T-helper 2 cell treated with Interferon-gamma antibody and Interleukin-4, amounts not matched to agents 5 μg/mL and 100 μg/mL, for 36 hours (primary cell): ENCODE measurements around the gene ATRNL1.

Experiments used
- DNase-seq: peaks from one replicate; pipeline ENCODE4 v3.0.0; 2021; ENCODE audit warnings: low spot score
- H3K27ac Mint-ChIP-seq: one replicate; pipeline ENCODE4 v1.8.0; 2021; ENCODE audit warnings: mild to moderate bottlenecking, mixed read lengths
- H3K27me3 Mint-ChIP-seq: one replicate; pipeline ENCODE4 v1.8.0; 2021; ENCODE audit warnings: low read depth, mixed read lengths
- H3K36me3 Mint-ChIP-seq: one replicate; pipeline ENCODE4 v1.8.0; 2021; ENCODE audit warnings: low read depth, mixed read lengths
- H3K4me1 Mint-ChIP-seq: one replicate; pipeline ENCODE4 v1.8.0; 2021; ENCODE audit warnings: low read depth, mixed read lengths
- H3K4me3 Mint-ChIP-seq: one replicate; pipeline ENCODE4 v1.8.0; 2022; ENCODE audit warnings: mild to moderate bottlenecking, moderate library complexity, mixed read lengths
- H3K9me3 Mint-ChIP-seq: one replicate; pipeline ENCODE4 v1.8.0; 2021; ENCODE audit warnings: mixed read lengths

Gene ATRNL1

GRCh38 chr10:115977855-115978254 lies 884.7 kb downstream of the ATRNL1 start:
- peaks cover 10% of the 10 kb centered on the region for H3K9me3 Mint-ChIP-seq
- no peak for DNase-seq
- H3K4me1 Mint-ChIP-seq: no peaks in the 10 kb centered on the region
- no peaks in the 10 kb centered on the region for H3K27me3 Mint-ChIP-seq
- no peak overlapping the region for H3K27ac Mint-ChIP-seq
- no peaks in the 10 kb centered on the region for H3K36me3 Mint-ChIP-seq
- H3K4me3 Mint-ChIP-seq: no peak overlapping the region

GRCh38 chr10:115979576-115979975 lies 886.4 kb downstream of the ATRNL1 start:
- Mint-ChIP-seq H3K36me3 (no peaks in the 10 kb centered on the region), H3K9me3 (peaks cover 10% of the 10 kb centered on the region), H3K4me1 (no peaks in the 10 kb centered on the region), H3K27ac (no peak overlapping the region), H3K27me3 (no peaks in the 10 kb centered on the region), H3K4me3 (no peak overlapping the region)
- no peak for DNase-seq

- H3K4me1 Mint-ChIP-seq: no peaks in the 10 kb centered on the region
- DNase-seq: no peak
- H3K4me3 Mint-ChIP-seq: no peak overlapping the region
- H3K27ac Mint-ChIP-seq: no peak overlapping the region
- no peaks in the 10 kb centered on the region for H3K36me3 Mint-ChIP-seq
- H3K27me3 Mint-ChIP-seq: no peaks in the 10 kb centered on the region
- H3K9me3 Mint-ChIP-seq: peaks cover 13% of the 10 kb centered on the region
Measured at GRCh38 chr10:115980470-115980869, 887.3 kb downstream of the ATRNL1 start.

- Mint-ChIP-seq H3K36me3 (no peaks in the 10 kb centered on the region), H3K27me3 (no peaks in the 10 kb centered on the region), H3K4me3 (no peak overlapping the region), H3K27ac (no peak overlapping the region), H3K4me1 (no peaks in the 10 kb centered on the region), H3K9me3 (peaks cover 15% of the 10 kb centered on the region)
- no peak for DNase-seq
Measured at GRCh38 chr10:115981081-115981480, 887.9 kb downstream of the ATRNL1 start.

GRCh38 chr10:115982076-115982475 lies 888.9 kb downstream of the ATRNL1 start:
- Mint-ChIP-seq H3K4me3 (no peak overlapping the region), H3K36me3 (no peaks in the 10 kb centered on the region), H3K4me1 (no peaks in the 10 kb centered on the region), H3K9me3 (peaks cover 23% of the 10 kb centered on the region), H3K27ac (no peak overlapping the region), H3K27me3 (no peaks in the 10 kb centered on the region)
- DNase-seq: no peak

- no peaks in the 10 kb centered on the region for H3K27me3 Mint-ChIP-seq
- H3K27ac Mint-ChIP-seq: no peak overlapping the region
- H3K36me3 Mint-ChIP-seq: no peaks in the 10 kb centered on the region
- DNase-seq: no peak
- no peak overlapping the region for H3K4me3 Mint-ChIP-seq
- no peaks in the 10 kb centered on the region for H3K4me1 Mint-ChIP-seq
- H3K9me3 Mint-ChIP-seq: peaks cover 24% of the 10 kb centered on the region
Measured at GRCh38 chr10:115982526-115982925, 889.4 kb downstream of the ATRNL1 start.

- Mint-ChIP-seq H3K36me3 (no peaks in the 10 kb centered on the region), H3K9me3 (peaks cover 30% of the 10 kb centered on the region), H3K27me3 (no peaks in the 10 kb centered on the region), H3K4me1 (no peaks in the 10 kb centered on the region), H3K27ac (no peak overlapping the region), H3K4me3 (no peak overlapping the region)
- DNase-seq: no peak
Measured at GRCh38 chr10:115985786-115986185, 892.6 kb downstream of the ATRNL1 start.

- DNase-seq: no peak
- Mint-ChIP-seq H3K9me3 (peaks cover 20% of the 10 kb centered on the region), H3K4me1 (no peaks in the 10 kb centered on the region), H3K27me3 (no peaks in the 10 kb centered on the region), H3K27ac (no peak overlapping the region), H3K36me3 (no peaks in the 10 kb centered on the region), H3K4me3 (no peak overlapping the region)
Measured at GRCh38 chr10:115988380-115988779, 895.2 kb downstream of the ATRNL1 start.

- DNase-seq: no peak
- Mint-ChIP-seq H3K9me3 (peaks cover 20% of the 10 kb centered on the region), H3K27ac (no peak overlapping the region)
Measured at GRCh38 chr10:115989621-115990020, 896.5 kb downstream of the ATRNL1 start.

GRCh38 chr10:115992236-115992986 lies 899.2 kb downstream of the ATRNL1 start:
- Mint-ChIP-seq H3K4me1 (no peaks in the 10 kb centered on the region), H3K4me3 (no peak overlapping the region), H3K36me3 (no peaks in the 10 kb centered on the region), H3K9me3 (peaks cover 18% of the 10 kb centered on the region), H3K27me3 (no peaks in the 10 kb centered on the region), H3K27ac (no peak overlapping the region)
- DNase-seq: no peak

More at GRCh38 chr10:115989621-115990020, 896.5 kb downstream of the ATRNL1 start:
- H3K4me3 Mint-ChIP-seq: no peak overlapping the region
- H3K4me1 Mint-ChIP-seq: no peaks in the 10 kb centered on the region
- no peaks in the 10 kb centered on the region for H3K27me3 Mint-ChIP-seq
- H3K36me3 Mint-ChIP-seq: no peaks in the 10 kb centered on the region

- H3K36me3 Mint-ChIP-seq: no peaks in the 10 kb centered on the region
- no peak for DNase-seq
- no peak overlapping the region for H3K27ac Mint-ChIP-seq
- no peak overlapping the region for H3K4me3 Mint-ChIP-seq
- H3K4me1 Mint-ChIP-seq: no peaks in the 10 kb centered on the region
- H3K27me3 Mint-ChIP-seq: no peaks in the 10 kb centered on the region
- H3K9me3 Mint-ChIP-seq: peaks cover 12% of the 10 kb centered on the region
Measured at GRCh38 chr10:115996031-115996430, 902.9 kb downstream of the ATRNL1 start.

- no peaks in the 10 kb centered on the region for H3K27me3 Mint-ChIP-seq
- no peak for DNase-seq
- H3K9me3 Mint-ChIP-seq: peaks cover 12% of the 10 kb centered on the region
- no peak overlapping the region for H3K27ac Mint-ChIP-seq
- H3K36me3 Mint-ChIP-seq: no peaks in the 10 kb centered on the region
- H3K4me3 Mint-ChIP-seq: no peak overlapping the region
- no peaks in the 10 kb centered on the region for H3K4me1 Mint-ChIP-seq
Measured at GRCh38 chr10:115998301-115998700, 905.1 kb downstream of the ATRNL1 start.
